ENCODE measurements around the gene IPCEF1. TPM values are rescaled to one million over a fixed set of nuclear protein-coding genes. Genes with fewer than 3 reads are reported as not detected.

Gene IPCEF1
- total and polyA plus RNA-seq, 2 of the 8 experiments (the other 6 are each of a cell fraction or from before 2014, with no cell fraction given), result 0.41 to 0.78 TPM

GRCh38 chr6:154380741-154381140 lies 24.1 kb upstream of the IPCEF1 start (continued):
- TF ChIP-seq TAF1 (IDR thresholded peaks at IDR 0.05; ENCODE audit: low read depth, low read length) (no peak), SRF (IDR thresholded peaks at IDR 0.05; ENCODE audit: low read depth, low read length) (no peak), SAP30 (IDR thresholded peaks at IDR 0.05; ENCODE audit: insufficient read depth, insufficient replicate concordance, low read length) (no peak), PHF8 (conservative IDR thresholded peaks at IDR 0.05; ENCODE audit: low read depth, low read length) (no peak), TCF12 (IDR thresholded peaks at IDR 0.05; ENCODE audit: low read depth, low read length) (no peak)
